ENCODE data around the gene C16orf96. TPM values are rescaled to one million over a fixed set of nuclear protein-coding genes. Genes with fewer than 3 reads are reported as not detected.
A peak's percentile ranks its signal among the peaks of the same experiment; 100 is the strongest.

C16orf96 gene
- total and polyA plus RNA-seq, 9 donors: 0.29 to 0.91 (median 0.53) TPM

GRCh38 chr16:4646773-4647643 is 90.9 kb downstream of the C16orf96 start:
- WGBS (ENCODE audit: insufficient coverage): 94% methylated on average over 17 of the region's 22 CpGs
- Histone ChIP-seq H3K27ac (ENCODE audit: low read length) (no peak overlapping the region), H3K36me3 (ENCODE audit: control insufficient read depth, insufficient read depth, low read length) (peaks cover 40% of the 10 kb centered on the region), H3K4me3 (ENCODE audit: low read length) (no peak overlapping the region), H3K9me3 (replicated peaks; ENCODE audit: control insufficient read depth, low read depth, low read length) (peaks cover 5% of the 10 kb centered on the region), H3K4me1 (ENCODE audit: control insufficient read depth, insufficient read depth, low read length) (no peaks in the 10 kb centered on the region), H3K27me3 (ENCODE audit: control insufficient read depth, insufficient read depth, low read length) (no peaks in the 10 kb centered on the region)
- no peak for DNase-seq

DNA sequence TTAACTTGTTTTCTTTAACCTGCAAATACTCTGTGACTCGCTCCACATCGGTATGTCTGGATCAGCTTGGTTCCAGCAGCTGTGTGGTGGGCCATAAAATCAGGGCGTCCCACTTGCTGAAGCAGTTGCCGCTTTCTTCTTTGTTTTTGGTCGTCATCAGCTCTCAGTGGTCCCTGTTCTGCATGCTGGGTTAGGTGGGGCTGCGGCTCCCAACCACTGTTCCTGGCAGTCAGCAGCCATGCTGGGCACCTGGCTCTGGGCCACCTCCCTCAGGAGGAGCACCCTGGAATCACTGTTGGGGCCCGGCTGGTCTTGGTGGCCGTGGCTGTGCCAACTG is 91.5 kb downstream of the C16orf96 start:
- H3K27ac ChIP-seq (ENCODE audit: low read length): no peak overlapping the region
- no peaks in the 10 kb centered on the region for H3K4me1 ChIP-seq (ENCODE audit: control insufficient read depth, insufficient read depth, low read length)
- DNase-seq: peak; percentile 0
- H3K4me3 ChIP-seq (ENCODE audit: low read length): no peak overlapping the region
- 99% methylated on average over 6 of the region's 8 CpGs for WGBS (ENCODE audit: insufficient coverage)
- peaks cover 46% of the 10 kb centered on the region for H3K36me3 ChIP-seq (ENCODE audit: control insufficient read depth, insufficient read depth, low read length)
- no peaks in the 10 kb centered on the region for H3K27me3 ChIP-seq (ENCODE audit: control insufficient read depth, insufficient read depth, low read length)
- H3K9me3 ChIP-seq (replicated peaks; ENCODE audit: control insufficient read depth, low read depth, low read length): peaks cover 5% of the 10 kb centered on the region

DNA sequence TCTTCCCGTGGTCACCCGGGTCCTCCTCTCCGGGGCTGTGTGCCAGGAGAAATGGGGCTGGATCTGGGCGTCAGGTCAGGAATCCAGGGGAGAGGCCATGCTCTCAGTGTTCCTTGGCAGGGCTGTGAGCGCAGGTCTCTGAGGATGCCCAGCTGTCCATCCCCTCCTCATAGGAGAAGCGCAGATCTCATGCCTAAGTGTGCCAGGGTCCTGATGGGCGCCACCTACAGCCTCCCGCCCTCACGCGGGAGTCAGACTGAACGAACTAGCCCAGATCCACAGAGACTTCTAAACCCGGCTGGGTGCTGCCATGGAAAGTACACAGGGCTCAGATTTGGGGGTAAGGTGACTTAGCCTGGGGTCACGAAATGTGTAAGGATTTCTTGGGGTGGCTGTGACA is 92.8 kb downstream of the C16orf96 start:
- peaks cover 5% of the 10 kb centered on the region for H3K9me3 ChIP-seq (replicated peaks; ENCODE audit: control insufficient read depth, low read depth, low read length)
- no peaks in the 10 kb centered on the region for H3K4me1 ChIP-seq (ENCODE audit: control insufficient read depth, insufficient read depth, low read length)
- peaks cover 56% of the 10 kb centered on the region for H3K36me3 ChIP-seq (ENCODE audit: control insufficient read depth, insufficient read depth, low read length)
- no peaks in the 10 kb centered on the region for H3K27me3 ChIP-seq (ENCODE audit: control insufficient read depth, insufficient read depth, low read length)
- H3K4me3 ChIP-seq (ENCODE audit: low read length): no peak overlapping the region
- 96% methylated on average over 7 of the region's 13 CpGs for WGBS (ENCODE audit: insufficient coverage)
- H3K27ac ChIP-seq (ENCODE audit: low read length): no peak overlapping the region
- DNase-seq: no peak

- WGBS (ENCODE audit: insufficient coverage): 96% methylated on average over 20 of the region's 25 CpGs
- no peak overlapping the region for H3K4me3 ChIP-seq (ENCODE audit: low read length)
- H3K4me1 ChIP-seq (ENCODE audit: control insufficient read depth, insufficient read depth, low read length): no peaks in the 10 kb centered on the region
- H3K27me3 ChIP-seq (ENCODE audit: control insufficient read depth, insufficient read depth, low read length): no peaks in the 10 kb centered on the region
- H3K27ac ChIP-seq (ENCODE audit: low read length): no peak overlapping the region
- H3K36me3 ChIP-seq (ENCODE audit: control insufficient read depth, insufficient read depth, low read length): peaks cover 65% of the 10 kb centered on the region
- DNase-seq: no peak
- H3K9me3 ChIP-seq (replicated peaks; ENCODE audit: control insufficient read depth, low read depth, low read length): peaks cover 5% of the 10 kb centered on the region
These were observed 93.8 kb downstream of the C16orf96 start for GRCh38 chr16:4649744-4650442.

Other genes with a start within 250 kb of the C16orf96 start
- 6.5 TPM for gene GLIS2, start 240.3 kb upstream of the C16orf96 start, total RNA-seq
- 10 to 100 TPM; 21.6 to 30.1 (median 25.8) TPM for gene GLIS2, start 240.3 kb upstream of the C16orf96 start, polyA plus RNA-seq (ENCODE audit: insufficient read depth in 1 of 8, insufficient read length in 8 of 8, low replicate concordance in 1 of 8)
- 31.5 TPM for gene PAM16, start 205.0 kb upstream of the C16orf96 start, total RNA-seq
- 10 to 100 TPM; 22.1 to 34.0 (median 27.2) TPM for gene PAM16, start 205.0 kb upstream of the C16orf96 start, polyA plus RNA-seq (ENCODE audit: insufficient read depth in 1 of 8, insufficient read length in 8 of 8, low replicate concordance in 1 of 8)
- gene VASN, start 184.5 kb upstream of the C16orf96 start, total RNA-seq: 24.9 TPM
- gene VASN, start 184.5 kb upstream of the C16orf96 start, polyA plus RNA-seq (ENCODE audit: insufficient read depth in 1 of 8, insufficient read length in 8 of 8, low replicate concordance in 1 of 8): 10 to 100 TPM in 6 of 8 donors, 1 to 10 TPM in 2; 8.6 to 33.5 (median 15.8) TPM
- gene CORO7, start 139.7 kb upstream of the C16orf96 start, total RNA-seq: 15.3 TPM
- 10 to 100 TPM; 20.4 to 31.4 (median 25.1) TPM for gene CORO7, start 139.7 kb upstream of the C16orf96 start, polyA plus RNA-seq (ENCODE audit: insufficient read depth in 1 of 8, insufficient read length in 8 of 8, low replicate concordance in 1 of 8)
- gene DNAJA3, start 130.5 kb upstream of the C16orf96 start, total RNA-seq: 30.4 TPM
- gene DNAJA3, start 130.5 kb upstream of the C16orf96 start, polyA plus RNA-seq (ENCODE audit: insufficient read depth in 1 of 8, insufficient read length in 8 of 8, low replicate concordance in 1 of 8): 10 to 100 TPM; 23.8 to 33.5 (median 28.2) TPM
- 25.1 TPM for gene NMRAL1, start 81.7 kb upstream of the C16orf96 start, total RNA-seq
- 10 to 100 TPM; 13.1 to 24.0 (median 16.0) TPM for gene NMRAL1, start 81.7 kb upstream of the C16orf96 start, polyA plus RNA-seq (ENCODE audit: insufficient read depth in 1 of 8, insufficient read length in 8 of 8, low replicate concordance in 1 of 8)
- 44.6 TPM for gene HMOX2, start 79.9 kb upstream of the C16orf96 start, total RNA-seq
- 10 to 100 TPM; 37.2 to 53.0 (median 47.8) TPM for gene HMOX2, start 79.9 kb upstream of the C16orf96 start, polyA plus RNA-seq (ENCODE audit: insufficient read depth in 1 of 8, insufficient read length in 8 of 8, low replicate concordance in 1 of 8)
- gene CDIP1, start 17.6 kb upstream of the C16orf96 start, total RNA-seq: 16.3 TPM
- gene CDIP1, start 17.6 kb upstream of the C16orf96 start, polyA plus RNA-seq (ENCODE audit: insufficient read depth in 1 of 8, insufficient read length in 8 of 8, low replicate concordance in 1 of 8): 10 to 100 TPM; 33.1 to 47.4 (median 38.2) TPM
- gene UBALD1, start 58.5 kb downstream of the C16orf96 start, total RNA-seq: 7.4 TPM
- gene UBALD1, start 58.5 kb downstream of the C16orf96 start, polyA plus RNA-seq (ENCODE audit: insufficient read depth in 1 of 8, insufficient read length in 8 of 8, low replicate concordance in 1 of 8): 10 to 100 TPM; 18.2 to 24.5 (median 23.2) TPM
- 15.9 TPM for gene MGRN1, start 68.5 kb downstream of the C16orf96 start, total RNA-seq
- 10 to 100 TPM; 32.9 to 50.7 (median 37.9) TPM for gene MGRN1, start 68.5 kb downstream of the C16orf96 start, polyA plus RNA-seq (ENCODE audit: insufficient read depth in 1 of 8, insufficient read length in 8 of 8, low replicate concordance in 1 of 8)
- gene NUDT16L1, start 137.2 kb downstream of the C16orf96 start, total RNA-seq: 26.0 TPM
- gene NUDT16L1, start 137.2 kb downstream of the C16orf96 start, polyA plus RNA-seq (ENCODE audit: insufficient read depth in 1 of 8, insufficient read length in 8 of 8, low replicate concordance in 1 of 8): 10 to 100 TPM; 24.9 to 32.2 (median 28.2) TPM
- gene ANKS3, start 177.9 kb downstream of the C16orf96 start, total RNA-seq: 18.0 TPM
- gene ANKS3, start 177.9 kb downstream of the C16orf96 start, polyA plus RNA-seq (ENCODE audit: insufficient read depth in 1 of 8, insufficient read length in 8 of 8, low replicate concordance in 1 of 8): 10 to 100 TPM; 12.0 to 19.6 (median 16.0) TPM
- gene DNAAF8, start 178.2 kb downstream of the C16orf96 start, total RNA-seq: 0.66 TPM
- 1 to 10 TPM in 3 of 8 donors, under 1 TPM in 5; 0.46 to 1.4 (median 0.83) TPM for gene DNAAF8, start 178.2 kb downstream of the C16orf96 start, polyA plus RNA-seq (ENCODE audit: insufficient read depth in 1 of 8, insufficient read length in 8 of 8, low replicate concordance in 1 of 8)
- 10.4 TPM for gene ZNF500, start 210.8 kb downstream of the C16orf96 start, total RNA-seq
- 10 to 100 TPM in 4 of 8 donors, 1 to 10 TPM in 4; 9.0 to 12.9 (median 9.9) TPM for gene ZNF500, start 210.8 kb downstream of the C16orf96 start, polyA plus RNA-seq (ENCODE audit: insufficient read depth in 1 of 8, insufficient read length in 8 of 8, low replicate concordance in 1 of 8)
- not detected for gene SEPTIN12, start 232.0 kb downstream of the C16orf96 start, total RNA-seq
- under 1 TPM in 1 of 8 donors, not detected in 7; 0.30 TPM for gene SEPTIN12, start 232.0 kb downstream of the C16orf96 start, polyA plus RNA-seq (ENCODE audit: insufficient read depth in 1 of 8, insufficient read length in 8 of 8, low replicate concordance in 1 of 8)
- gene SMIM22, start 239.0 kb downstream of the C16orf96 start, total RNA-seq: not detected
- 1 to 10 TPM in 2 of 8 donors, under 1 TPM in 2, not detected in 4; 0.31 to 3.2 (median 0.94) TPM for gene SMIM22, start 239.0 kb downstream of the C16orf96 start, polyA plus RNA-seq (ENCODE audit: insufficient read depth in 1 of 8, insufficient read length in 8 of 8, low replicate concordance in 1 of 8)
- 8.5 TPM for gene ROGDI, start 246.3 kb downstream of the C16orf96 start, total RNA-seq
- 10 to 100 TPM; 12.8 to 17.0 (median 14.7) TPM for gene ROGDI, start 246.3 kb downstream of the C16orf96 start, polyA plus RNA-seq (ENCODE audit: insufficient read depth in 1 of 8, insufficient read length in 8 of 8, low replicate concordance in 1 of 8)

Measured in muscle of leg (tissue), 11 donors.